Fibroblast of villous mesenchyme (primary cell): Measurements from ENCODE around the gene NRG3. TPM values are rescaled to one million over a fixed set of nuclear protein-coding genes. Genes with fewer than 3 reads are reported as not detected.

Experiments
- DNase-seq: peaks from one replicate; pipeline ENCODE4 v3.0.0-alpha.2; 2010; ENCODE audit warnings: low read depth
- H3K4me3 ChIP-seq: 2 replicates; pipeline ENCODE4 v1.5.1; 2011; ENCODE audit warnings: low read depth, mild to moderate bottlenecking, low read length
- total RNA-seq: library from RNA; depleted of rRNA; stranded (reverse); fragments of >200 nt; gene quantifications from 2 replicates; pipeline ENCODE4 v1.2.3, GENCODE V29; 2012
- TF ChIP-seq, protein P1 (sequence below): IDR thresholded peaks from 2 replicates; pipeline ENCODE4 v1.5.1; 2012; ENCODE audit warnings: low read depth, mild to moderate bottlenecking, low read length; ENCODE audit not compliant: insufficient read depth

NRG3 gene
- total RNA-seq, 1 donor, result not detected

DNA sequence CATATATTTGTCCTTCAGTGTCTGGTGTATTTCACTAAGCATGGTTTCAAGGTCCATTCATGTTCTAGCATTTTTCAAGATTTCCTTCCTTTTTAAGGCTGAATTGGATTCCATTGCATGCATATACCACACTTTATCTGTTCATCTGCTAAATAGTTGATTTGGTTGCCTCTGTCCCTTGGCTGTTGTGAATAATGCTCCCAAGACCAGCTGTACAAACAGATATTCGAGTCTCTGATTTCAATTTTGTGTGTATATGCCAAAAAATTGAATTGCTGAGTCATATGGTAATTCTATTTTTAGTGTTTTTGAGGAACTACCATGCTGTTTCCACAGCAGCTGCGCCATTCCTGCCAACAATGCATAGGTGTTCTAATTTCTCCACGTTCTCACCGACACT is 216.4 kb downstream of the NRG3 start:
- H3K4me3 ChIP-seq, result no peak overlapping the region
- TF ChIP-seq, protein P1, sequence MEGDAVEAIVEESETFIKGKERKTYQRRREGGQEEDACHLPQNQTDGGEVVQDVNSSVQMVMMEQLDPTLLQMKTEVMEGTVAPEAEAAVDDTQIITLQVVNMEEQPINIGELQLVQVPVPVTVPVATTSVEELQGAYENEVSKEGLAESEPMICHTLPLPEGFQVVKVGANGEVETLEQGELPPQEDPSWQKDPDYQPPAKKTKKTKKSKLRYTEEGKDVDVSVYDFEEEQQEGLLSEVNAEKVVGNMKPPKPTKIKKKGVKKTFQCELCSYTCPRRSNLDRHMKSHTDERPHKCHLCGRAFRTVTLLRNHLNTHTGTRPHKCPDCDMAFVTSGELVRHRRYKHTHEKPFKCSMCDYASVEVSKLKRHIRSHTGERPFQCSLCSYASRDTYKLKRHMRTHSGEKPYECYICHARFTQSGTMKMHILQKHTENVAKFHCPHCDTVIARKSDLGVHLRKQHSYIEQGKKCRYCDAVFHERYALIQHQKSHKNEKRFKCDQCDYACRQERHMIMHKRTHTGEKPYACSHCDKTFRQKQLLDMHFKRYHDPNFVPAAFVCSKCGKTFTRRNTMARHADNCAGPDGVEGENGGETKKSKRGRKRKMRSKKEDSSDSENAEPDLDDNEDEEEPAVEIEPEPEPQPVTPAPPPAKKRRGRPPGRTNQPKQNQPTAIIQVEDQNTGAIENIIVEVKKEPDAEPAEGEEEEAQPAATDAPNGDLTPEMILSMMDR, result no peak
- no peak for DNase-seq

DNA sequence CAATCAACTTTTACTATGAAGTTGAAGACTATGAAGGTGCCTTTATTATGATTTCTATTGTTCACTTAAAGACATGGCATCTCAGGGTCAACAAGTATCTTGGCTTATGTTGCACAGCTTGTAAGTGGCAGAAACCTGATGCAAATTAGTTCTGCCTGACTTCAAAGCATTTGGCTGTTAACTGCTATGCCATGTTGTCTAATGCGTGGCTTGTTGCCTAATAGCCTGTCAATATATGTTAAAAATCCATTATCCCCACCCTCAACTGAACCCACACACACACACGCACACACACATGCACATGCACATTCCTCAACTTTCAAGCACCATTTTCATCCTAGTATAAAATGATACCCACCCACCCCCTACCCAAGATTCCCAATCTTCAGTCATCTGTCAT is 217.1 kb downstream of the NRG3 start:
- TF ChIP-seq, protein P1, result no peak

DNA sequence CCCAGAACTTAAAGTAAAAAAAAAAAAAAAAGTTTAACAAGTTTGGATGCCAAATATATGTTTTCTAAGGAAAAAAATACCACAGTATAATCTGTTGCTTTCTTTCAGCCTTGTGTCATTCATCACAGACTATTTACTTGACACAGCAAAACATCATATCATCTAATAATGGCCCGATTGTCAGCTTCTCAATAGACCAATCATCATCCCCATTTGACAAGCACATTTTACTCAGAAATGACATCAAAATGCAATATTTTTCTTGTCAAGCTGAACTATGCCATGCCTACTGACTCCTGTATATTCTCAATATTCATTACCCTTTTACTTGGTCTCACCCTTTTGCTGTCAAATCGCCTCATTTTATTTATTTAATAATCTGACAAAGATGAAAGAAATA is 249.7 kb downstream of the NRG3 start:
- TF ChIP-seq, protein P1, result no peak
- no peak overlapping the region for H3K4me3 ChIP-seq
- DNase-seq, result no peak

More for the DNA sequence above, 217.1 kb downstream of the NRG3 start:
- DNase-seq, result no peak
- H3K4me3 ChIP-seq, result no peak overlapping the region

DNA sequence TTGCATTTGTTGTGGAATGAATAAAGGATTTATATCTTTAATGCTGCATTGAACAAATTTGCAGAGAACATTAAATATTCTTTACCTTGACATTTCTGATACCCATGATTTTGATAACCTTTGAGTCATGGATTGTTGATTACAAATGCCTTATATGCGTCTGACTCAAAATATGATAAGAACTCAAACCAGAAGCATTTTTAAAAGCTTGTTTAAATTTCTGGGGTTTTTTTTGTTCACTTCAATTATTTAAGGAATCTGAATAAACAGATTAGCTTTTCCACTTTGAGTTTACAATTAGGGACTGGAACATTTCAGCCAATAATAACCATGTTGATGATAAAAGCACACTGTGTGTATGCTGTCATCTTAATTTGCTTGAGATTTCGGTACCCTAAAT is 253.5 kb downstream of the NRG3 start:
- TF ChIP-seq, protein P1, result no peak

DNA sequence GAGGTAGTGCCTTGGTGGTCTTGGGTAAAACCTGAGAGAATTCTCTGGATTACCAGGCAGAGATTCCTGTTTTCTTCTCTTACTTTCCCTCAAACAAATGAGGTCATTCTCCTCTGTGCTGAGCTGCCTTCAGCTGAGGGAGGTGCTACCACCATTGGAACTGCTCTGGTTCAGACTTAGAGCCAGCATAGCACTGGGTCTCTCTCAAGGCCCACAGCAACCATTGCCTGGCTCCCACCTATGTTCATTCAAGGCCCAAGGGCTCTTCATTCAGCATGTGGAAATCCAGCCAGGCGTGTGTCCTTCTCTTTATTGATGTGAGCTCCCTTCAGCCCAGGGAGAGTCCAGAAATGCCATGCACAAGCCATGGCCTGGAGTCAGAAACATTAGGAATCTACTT is 261.1 kb downstream of the NRG3 start:
- no peak overlapping the region for H3K4me3 ChIP-seq
- TF ChIP-seq, protein P1, result no peak
- no peak for DNase-seq

More for the DNA sequence above, 253.5 kb downstream of the NRG3 start:
- H3K4me3 ChIP-seq, result no peak overlapping the region
- DNase-seq, result no peak

DNA sequence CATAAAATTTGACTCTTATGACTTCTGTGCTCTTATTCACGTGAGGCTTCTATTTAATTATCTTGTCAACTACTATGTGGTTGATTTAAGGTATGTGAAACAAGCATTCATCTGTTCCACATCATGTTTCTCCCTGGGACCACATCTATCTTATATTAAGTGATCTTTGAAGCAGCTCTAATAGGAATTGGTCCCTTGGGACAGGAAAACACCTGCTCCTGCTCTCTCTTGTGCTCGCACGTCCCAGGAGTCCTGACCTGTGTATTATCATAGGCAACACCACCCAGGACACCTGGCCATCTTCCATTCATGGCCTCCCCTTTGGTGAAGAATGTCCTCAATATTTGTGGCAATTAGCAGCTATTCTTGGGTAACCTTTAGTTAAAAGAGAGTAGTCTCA is 269.2 kb downstream of the NRG3 start:
- H3K4me3 ChIP-seq, result no peak overlapping the region
- no peak for DNase-seq
- TF ChIP-seq, protein P1, result no peak

DNA sequence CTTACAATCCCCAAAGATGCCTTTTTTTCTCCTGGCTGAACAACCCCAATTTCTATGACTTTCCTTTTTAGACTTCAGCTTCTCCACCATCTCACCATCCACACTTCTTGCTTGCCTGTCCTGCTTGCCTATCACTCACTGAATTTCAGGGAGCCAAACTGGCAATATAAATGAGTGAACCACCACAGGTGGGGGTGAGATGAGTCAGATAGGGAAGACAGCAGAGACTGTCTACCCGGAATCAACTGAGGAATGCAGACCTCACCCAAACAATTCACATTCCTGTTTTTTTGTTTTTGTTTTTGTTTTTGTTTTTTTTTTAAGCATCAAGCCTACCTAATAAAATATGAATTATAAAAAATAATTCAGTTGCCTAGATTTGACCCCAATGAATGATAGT is 273.8 kb downstream of the NRG3 start:
- H3K4me3 ChIP-seq, result no peak overlapping the region
- TF ChIP-seq, protein P1, result no peak
- DNase-seq, result no peak
